Measurements from ENCODE around the gene OR8G1. TPM values are rescaled to one million over a fixed set of nuclear protein-coding genes. Genes with fewer than 3 reads are reported as not detected.

Gene OR8G1
- total RNA-seq, 1 experiment from 2014 or later = not detected

- no peak overlapping the region for H2BK120ac ChIP-seq (ENCODE audit: low read depth, low read length, poor library complexity, severe bottlenecking)
- H3K9ac ChIP-seq (ENCODE audit: extremely low read depth, insufficient read length, low read length) = no peak overlapping the region
- WGBS (ENCODE audit: extremely low coverage, insufficient read length, low lambda C conversion rate) = no CpG with 5 or more reads among the region's 6 CpGs
- no peak overlapping the region for H2BK20ac ChIP-seq (ENCODE audit: low read depth, low read length, poor library complexity, severe bottlenecking)
- peaks cover 30 to 35% of the 10 kb centered on the region in 2 experiments for H3K4me1 Mint-ChIP-seq
- H3K4me1 ChIP-seq (ENCODE audit: insufficient read depth, low read length) = peaks cover 3% of the 10 kb centered on the region
- no peak for DNase-seq
- no peaks in the 10 kb centered on the region for H4K20me1 ChIP-seq (ENCODE audit: control insufficient read depth, insufficient read depth, insufficient read length)
- H2BK5ac ChIP-seq (ENCODE audit: insufficient read length, low read length) = no peak overlapping the region
- H3K36me3 Mint-ChIP-seq (ENCODE audit: insufficient read depth in 1 of 3, low read depth in 3 of 3) = no peaks in the 10 kb centered on the region; a peak in 1 of 7 replicates
- no peak overlapping the region for H2BK12ac ChIP-seq (ENCODE audit: insufficient read length, low read depth, low read length)
- H4K8ac ChIP-seq (replicated peaks; ENCODE audit: insufficient read length, low read depth, low read length) = no peak overlapping the region
- H3K23me2 ChIP-seq (ENCODE audit: insufficient read length, low read depth, low read length, poor library complexity, severe bottlenecking) = no peaks in the 10 kb centered on the region
- no peak overlapping the region for H4K5ac ChIP-seq (ENCODE audit: insufficient read length, low read depth, low read length)
- H2AK5ac ChIP-seq (ENCODE audit: insufficient read length, low read length) = no peak overlapping the region
- no peak overlapping the region for H2BK15ac ChIP-seq (ENCODE audit: low read depth, low read length)
- no peak for TF ChIP-seq CTCF (conservative IDR thresholded peaks at IDR 0.05)
- no peak overlapping the region for H3K18ac ChIP-seq (ENCODE audit: insufficient read length, low read depth, low read length)
- H3K27ac ChIP-seq (ENCODE audit: insufficient read length, low read depth, low read length) = no peak overlapping the region
- H3T11ph ChIP-seq (ENCODE audit: low read length) = no peak overlapping the region
- H3K79me2 ChIP-seq (ENCODE audit: insufficient read depth, low read length) = no peaks in the 10 kb centered on the region
- no peaks in the 10 kb centered on the region for H3K9me3 ChIP-seq (ENCODE audit: control insufficient read depth, low read depth, low read length)
- no peak overlapping the region for H3K27ac Mint-ChIP-seq
- H2AFZ ChIP-seq (ENCODE audit: low read length) = no peak overlapping the region
- no peak overlapping the region for H3K56ac ChIP-seq (ENCODE audit: insufficient read length, low read depth, low read length)
- H3K14ac ChIP-seq (ENCODE audit: insufficient read depth, low read length) = no peak overlapping the region
- peaks cover 16% of the 10 kb centered on the region; the same call in 1 of the 2 replicates for H3K27me3 ChIP-seq (ENCODE audit: insufficient read depth, low read length)
- H3K4me2 ChIP-seq (ENCODE audit: insufficient read depth, insufficient read length, low read length) = no peak overlapping the region
- H3K23ac ChIP-seq (ENCODE audit: insufficient read length, low read depth, low read length) = no peak overlapping the region
- H3K79me1 ChIP-seq (ENCODE audit: insufficient read depth, low read depth, low read length, poor library complexity, severe bottlenecking) = no peaks in the 10 kb centered on the region
- peaks cover 44% of the 10 kb centered on the region for H3K27me3 Mint-ChIP-seq (ENCODE audit: low read depth)
- H4K91ac ChIP-seq (ENCODE audit: insufficient read length, low read depth, low read length) = no peak overlapping the region
- H3K4ac ChIP-seq (ENCODE audit: low read depth, low read length) = no peak overlapping the region
- no peaks in the 10 kb centered on the region; a peak in 1 of 5 replicates for H3K9me3 Mint-ChIP-seq
- H3K4me3 Mint-ChIP-seq = no peak overlapping the region
These were observed 47.5 kb upstream of the OR8G1 start for GRCh38 chr11:124193221-124194010.
